NOMO-1 treated with DMSO at 0.1 percent for 48 hours (cell line): ENCODE data around the gene ADD3.

Source experiments
- DNase-seq: peaks from one replicate; lab custom pipeline; 2025; ENCODE audit not compliant: unreplicated experiment; lab: John Stamatoyannopoulos, UW

The ADD3 gene

DNA sequence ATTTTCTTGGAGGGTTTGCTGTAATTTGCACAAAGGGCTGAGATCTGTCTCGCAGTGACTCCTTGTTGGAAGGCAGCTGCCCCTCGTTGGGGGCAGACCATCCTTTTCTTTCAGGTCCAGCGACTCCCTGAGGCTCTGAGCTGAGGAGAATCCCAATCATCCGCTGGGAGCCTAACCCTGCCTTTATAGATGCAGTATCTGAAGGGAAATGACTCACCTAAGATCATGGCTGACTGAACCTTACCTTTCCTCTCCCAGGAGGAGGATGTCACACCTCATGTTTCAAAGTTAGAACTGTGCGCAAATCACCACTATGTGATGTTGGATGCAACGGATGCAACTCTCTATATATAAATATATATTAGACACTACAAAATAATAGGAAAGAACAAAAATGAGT is 163.2 kb downstream of the ADD3 start:
- no peak for DNase-seq

DNA sequence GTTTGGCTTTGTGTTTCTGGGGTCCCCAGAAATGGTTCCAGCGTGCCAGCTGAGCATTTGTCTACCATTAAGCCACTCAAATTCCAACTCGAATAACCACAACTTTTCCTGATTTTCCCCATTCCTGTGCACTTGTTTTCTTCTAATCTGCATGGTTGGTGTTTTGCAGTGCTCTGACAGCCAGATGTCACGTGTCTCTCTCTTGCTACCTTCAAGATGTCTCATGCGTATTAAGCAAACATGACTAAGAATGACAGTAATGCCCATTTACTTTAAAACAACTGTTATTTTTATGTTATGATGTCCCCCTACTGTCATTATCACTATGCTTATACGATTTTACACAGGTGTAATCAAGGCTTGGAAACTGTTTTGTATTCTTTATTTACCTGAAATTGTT is 164.4 kb downstream of the ADD3 start:
- no peak for DNase-seq

DNA sequence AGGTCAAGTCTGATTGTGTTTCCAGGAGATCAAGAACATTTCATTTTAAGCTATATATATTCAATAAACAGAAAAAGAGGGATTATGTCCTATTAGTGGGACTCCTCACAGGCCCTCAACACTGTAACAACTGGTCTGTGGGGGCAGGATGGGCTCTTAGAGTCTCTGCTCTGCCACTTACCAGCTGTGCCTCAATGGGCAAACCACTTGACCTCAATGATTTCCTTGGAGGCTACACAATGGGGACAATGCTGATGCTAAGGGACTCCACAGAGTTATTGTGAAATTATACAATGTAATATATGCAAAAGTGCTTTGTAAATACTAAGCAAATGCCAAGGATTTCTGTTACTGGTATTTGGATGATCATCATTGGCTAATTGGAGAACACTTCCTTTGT is 166.4 kb downstream of the ADD3 start:
- DNase-seq, result no peak

DNA sequence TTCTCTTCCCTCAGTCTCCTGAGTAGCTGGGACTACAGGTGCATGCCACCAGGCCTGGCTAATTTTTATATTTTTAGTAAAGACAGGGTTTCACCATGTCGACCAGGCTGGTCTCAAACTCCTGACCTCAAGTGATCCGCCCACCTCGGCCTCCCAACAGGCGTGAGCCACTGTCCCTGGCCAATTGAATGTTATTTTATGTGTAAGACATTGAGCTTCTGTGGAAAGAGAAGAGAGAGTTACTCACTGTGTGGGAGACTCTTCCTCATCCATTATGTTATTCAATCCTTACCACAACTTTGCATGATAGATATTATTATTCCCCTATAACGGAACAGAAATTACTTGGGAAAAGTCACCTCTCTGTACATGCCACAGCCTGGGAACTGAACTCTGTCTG is 167.0 kb downstream of the ADD3 start:
- no peak for DNase-seq

DNA sequence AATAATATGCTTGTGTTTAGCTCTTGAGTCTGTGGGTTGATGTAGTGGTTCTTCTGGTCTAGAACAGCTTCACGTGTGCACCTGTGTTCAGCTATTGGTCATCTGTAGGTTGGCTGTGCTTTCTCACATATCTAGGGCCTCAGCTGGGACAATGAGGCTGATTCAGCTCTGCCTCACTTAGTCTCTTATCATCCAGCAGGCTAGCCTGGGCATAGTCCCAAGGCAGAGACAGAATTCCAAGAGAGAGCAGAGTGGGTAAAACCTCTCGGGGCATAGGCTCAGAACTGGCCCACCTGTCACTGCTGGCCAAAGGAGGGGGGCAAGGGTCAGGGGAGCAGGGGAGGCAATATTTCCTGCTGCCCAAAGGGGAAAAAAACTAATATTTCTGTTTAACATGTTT is 167.6 kb downstream of the ADD3 start:
- DNase-seq, result no peak

DNA sequence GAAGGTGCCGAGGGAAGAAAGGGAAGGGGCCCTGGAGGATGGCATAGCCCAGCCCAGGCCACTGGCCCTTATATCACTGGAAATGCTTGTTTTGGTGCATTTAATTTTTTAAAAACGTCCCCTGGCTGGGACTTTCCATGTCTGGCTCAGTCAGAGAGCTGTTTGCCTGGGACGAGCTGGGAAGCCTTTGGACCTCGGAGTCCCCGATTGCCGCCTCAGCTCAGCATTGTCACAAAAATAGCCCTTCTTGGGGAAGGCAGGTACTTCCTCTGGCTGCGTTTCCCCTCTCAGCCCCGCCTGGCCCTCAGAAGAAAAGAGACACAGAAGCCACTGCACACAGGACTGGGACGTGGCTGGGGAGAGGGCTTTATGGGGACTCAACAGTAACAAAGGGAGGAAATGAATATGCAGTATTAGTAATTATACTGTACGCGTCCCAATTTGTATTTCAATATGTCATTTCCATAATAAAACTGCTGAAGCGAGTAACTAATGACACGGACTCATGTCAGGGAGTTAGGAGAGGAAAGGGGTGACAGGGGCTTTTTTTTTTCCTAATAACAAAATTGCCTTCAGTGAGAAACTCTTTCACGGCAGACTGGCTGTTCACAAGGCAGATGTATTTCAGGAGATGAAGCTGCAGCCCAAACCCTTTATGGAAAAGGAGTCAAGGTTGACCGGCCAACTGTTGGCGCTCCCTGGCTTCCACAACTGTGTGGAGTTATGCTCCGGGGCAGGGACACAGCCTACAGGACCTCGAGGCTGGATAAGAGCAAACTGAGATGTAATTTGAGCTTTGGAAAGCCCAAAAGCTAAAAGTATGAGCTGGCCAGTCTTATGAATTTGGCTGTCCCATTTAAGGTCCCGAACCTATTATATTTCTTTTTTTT is 168.6 kb downstream of the ADD3 start:
- DNase-seq, result peak; percentile 38

DNA sequence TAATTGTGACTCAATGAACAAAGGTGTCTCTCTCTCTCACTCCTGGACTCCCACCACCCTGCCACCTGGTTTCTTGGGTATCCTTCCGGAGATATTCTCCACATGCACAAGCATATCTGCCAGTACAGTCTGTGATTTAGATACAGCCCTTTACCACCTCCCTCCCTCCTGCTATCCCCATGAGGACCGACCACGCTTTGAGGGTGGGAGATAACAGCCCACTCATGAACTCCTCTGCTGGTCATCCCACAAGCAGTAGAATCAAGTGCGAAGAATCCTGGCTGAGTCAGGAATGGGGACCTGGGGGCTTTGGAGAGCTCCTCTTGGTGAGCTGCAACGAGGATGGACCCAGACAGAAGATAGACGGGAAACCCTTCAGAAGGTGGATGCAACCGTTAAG is 171.4 kb downstream of the ADD3 start:
- DNase-seq, result no peak

DNA sequence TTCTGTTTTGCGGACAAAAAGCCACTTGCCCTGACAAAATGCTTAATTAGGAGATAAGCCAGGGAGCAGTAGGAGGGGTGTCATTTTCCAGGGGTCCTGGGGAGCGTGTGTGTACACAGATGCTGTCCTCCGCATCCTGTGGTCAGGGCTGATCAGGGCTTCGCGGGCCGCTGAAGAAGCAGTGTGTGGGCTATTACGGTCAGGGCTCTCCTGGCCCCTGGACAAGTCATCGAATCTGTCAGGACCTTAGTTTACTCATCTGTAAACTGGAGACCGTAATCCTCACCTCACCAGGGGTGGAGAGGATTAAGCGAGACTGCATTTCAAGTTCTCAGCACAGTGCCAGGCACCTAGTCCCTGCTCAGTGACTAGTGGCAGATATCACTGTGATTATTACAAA is 173.7 kb downstream of the ADD3 start:
- no peak for DNase-seq

DNA sequence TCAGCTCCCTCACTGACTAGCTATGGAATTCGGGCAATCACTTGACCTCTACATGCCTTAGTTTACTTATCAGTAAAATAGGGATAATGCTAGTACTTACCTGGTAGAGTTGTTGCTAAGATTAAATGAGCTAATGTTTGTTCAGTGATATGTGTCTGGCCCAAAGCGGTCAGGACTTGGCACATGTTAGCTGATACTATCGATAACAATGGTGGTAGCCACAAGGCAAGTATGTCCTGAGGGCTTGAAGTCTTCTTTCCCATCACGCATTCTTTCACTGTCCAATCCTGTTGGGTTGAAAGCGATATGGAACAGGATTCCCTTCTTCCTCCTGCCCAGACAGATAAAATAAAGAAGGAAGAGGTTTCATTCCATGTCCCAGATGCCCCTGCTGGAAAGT is 174.1 kb downstream of the ADD3 start:
- no peak for DNase-seq

DNA sequence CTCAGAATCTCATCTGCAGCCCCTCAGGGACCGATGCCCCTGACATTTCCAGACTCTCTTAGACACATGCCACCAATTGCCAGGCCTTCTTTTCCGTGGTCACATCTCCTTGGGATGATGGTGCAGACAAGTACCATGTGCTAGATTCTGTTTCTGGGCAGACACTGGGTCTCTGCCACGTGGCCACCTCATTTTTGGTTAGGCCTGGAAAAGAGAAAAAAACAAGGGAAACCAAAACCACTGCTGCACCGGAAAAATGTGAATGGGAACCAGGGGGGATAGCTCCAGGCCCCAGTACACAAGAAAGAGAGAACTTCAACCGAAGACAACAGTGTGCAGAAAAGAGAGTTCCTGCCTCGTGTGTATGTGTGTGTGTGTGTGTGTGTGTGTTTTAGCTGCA is 176.6 kb downstream of the ADD3 start:
- DNase-seq, result no peak
